Breast epithelium (tissue), 4 donors: ENCODE measurements around the gene RFC2. TPM values are rescaled to one million over a fixed set of nuclear protein-coding genes. Genes with fewer than 3 reads are reported as not detected.
"Not testable (repeated sequence)": the region's sequence is repeated elsewhere in the genome, so short reads cannot be mapped to it uniquely, and the experiment has no call there.

Experiments
- DNase-seq, 2 donors: peaks; one replicate each; pipeline ENCODE4 v3.0.0-alpha.2; 2019; ENCODE audit warnings: low spot score in 2 of 2
- H3K27ac ChIP-seq, 2 donors: fragments of 200-600 bp; sonication (generic) in 1 of 2; one replicate each; pipeline ENCODE4 v1.5.1; 2016 to 2019; ENCODE audit warnings: mild to moderate bottlenecking in 1 of 2
- H3K27me3 ChIP-seq, 2 donors: fragments of 200-600 bp; sonication (generic) in 1 of 2; one replicate each; pipeline versions ENCODE4 v1.5.1 to v1.6.0; 2017 to 2019; ENCODE audit warnings: control low read depth in 1 of 2, mild to moderate bottlenecking in 1 of 2
- H3K36me3 ChIP-seq: fragments of 200-600 bp; one replicate; pipeline ENCODE4 v1.5.1; 2019
- H3K4me1 ChIP-seq, 2 donors: fragments of 200-600 bp; sonication (generic); one replicate each; pipeline ENCODE4 v1.5.1; 2016 to 2019; ENCODE audit warnings: control low read depth in 1 of 2
- H3K4me3 ChIP-seq, 3 donors: fragments of 200-600 bp; sonication (generic); 1 replicate in 2 of 3; 2 replicates in 1 of 3; pipeline ENCODE4 v1.5.1; 2016 to 2019; ENCODE audit warnings: mild to moderate bottlenecking in 3 of 3, moderate library complexity in 2 of 3
- H3K9me3 ChIP-seq, 2 donors: fragments of 200-600 bp; sonication (generic) in 1 of 2; one replicate each; pipeline ENCODE4 v1.5.1; 2016 to 2019; ENCODE audit warnings: control low read depth in 1 of 2
- POLR2A ChIP-seq: fragments of 450-650 bp; IDR thresholded peaks from one replicate; pipeline ENCODE4 v1.6.1; 2016; ENCODE audit warnings: antibody characterized with exemption, mild to moderate bottlenecking, moderate library complexity
- POLR2AphosphoS5 ChIP-seq, 3 donors: sonication (generic); formaldehyde crosslinking; IDR thresholded peaks; one replicate each; pipeline ENCODE4 v1.6.1; 2017; ENCODE audit warnings: antibody characterized with exemption in 3 of 3
- intact Hi-C: fragments of 100-400 bp; cut with DNase I; formaldehyde crosslinking; loops from one replicate; pipeline ENCODE4 v1.15.1; 2023; ENCODE audit warnings: low total_unique reads
- total RNA-seq, 3 donors: library from RNA; depleted of rRNA; stranded (reverse); fragments of >200 nt; gene quantifications; one replicate each; pipeline ENCODE4 v1.1.0, GENCODE V29; 2016
- TF ChIP-seq, protein P1 (sequence below), 3 donors: fragments of 450-650 bp; IDR thresholded peaks; one replicate each; pipeline ENCODE4 v1.5.1; 2016 to 2017; ENCODE audit warnings: antibody characterized with exemption in 3 of 3, mild to moderate bottlenecking in 3 of 3, moderate library complexity in 3 of 3

Gene RFC2
- total RNA-seq, 3 donors from 2014 or later = 15.4 to 25.6 (median 17.1) TPM

DNA sequence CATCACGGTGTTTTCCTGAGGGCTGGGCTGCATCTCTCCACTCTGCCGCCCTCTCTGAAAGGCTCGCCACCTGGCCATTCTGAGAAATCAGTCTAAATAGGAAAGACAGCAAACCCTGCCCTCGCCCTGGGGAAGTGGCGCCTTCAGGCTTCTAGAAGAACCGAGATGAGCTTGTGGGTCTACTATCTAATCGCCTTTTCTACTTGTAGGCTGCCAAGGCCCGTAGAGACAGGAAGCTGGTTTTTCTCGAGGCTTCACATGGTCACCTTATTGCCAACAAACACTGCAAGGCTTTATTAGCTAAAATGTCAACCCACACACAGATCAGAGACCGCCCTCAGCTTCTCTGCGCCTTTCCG, 23.0 kb downstream of the RFC2 start:
- Histone ChIP-seq H3K27me3 (no peaks in the 10 kb centered on the region), H3K27ac (no peak overlapping the region), H3K36me3 (peaks cover 6% of the 10 kb centered on the region), H3K9me3 (no peaks in the 10 kb centered on the region), H3K4me1 (no peaks in the 10 kb centered on the region), H3K4me3 (no peak overlapping the region)
- TF ChIP-seq POLR2A = no peak
- no peak for TF ChIP-seq POLR2AphosphoS5 (IDR thresholded peaks at IDR 0.05)
- TF ChIP-seq, protein P1, sequence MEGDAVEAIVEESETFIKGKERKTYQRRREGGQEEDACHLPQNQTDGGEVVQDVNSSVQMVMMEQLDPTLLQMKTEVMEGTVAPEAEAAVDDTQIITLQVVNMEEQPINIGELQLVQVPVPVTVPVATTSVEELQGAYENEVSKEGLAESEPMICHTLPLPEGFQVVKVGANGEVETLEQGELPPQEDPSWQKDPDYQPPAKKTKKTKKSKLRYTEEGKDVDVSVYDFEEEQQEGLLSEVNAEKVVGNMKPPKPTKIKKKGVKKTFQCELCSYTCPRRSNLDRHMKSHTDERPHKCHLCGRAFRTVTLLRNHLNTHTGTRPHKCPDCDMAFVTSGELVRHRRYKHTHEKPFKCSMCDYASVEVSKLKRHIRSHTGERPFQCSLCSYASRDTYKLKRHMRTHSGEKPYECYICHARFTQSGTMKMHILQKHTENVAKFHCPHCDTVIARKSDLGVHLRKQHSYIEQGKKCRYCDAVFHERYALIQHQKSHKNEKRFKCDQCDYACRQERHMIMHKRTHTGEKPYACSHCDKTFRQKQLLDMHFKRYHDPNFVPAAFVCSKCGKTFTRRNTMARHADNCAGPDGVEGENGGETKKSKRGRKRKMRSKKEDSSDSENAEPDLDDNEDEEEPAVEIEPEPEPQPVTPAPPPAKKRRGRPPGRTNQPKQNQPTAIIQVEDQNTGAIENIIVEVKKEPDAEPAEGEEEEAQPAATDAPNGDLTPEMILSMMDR (IDR thresholded peaks at IDR 0.05) = no peak
- no peak for DNase-seq
- intact Hi-C loops = no loop called here

DNA sequence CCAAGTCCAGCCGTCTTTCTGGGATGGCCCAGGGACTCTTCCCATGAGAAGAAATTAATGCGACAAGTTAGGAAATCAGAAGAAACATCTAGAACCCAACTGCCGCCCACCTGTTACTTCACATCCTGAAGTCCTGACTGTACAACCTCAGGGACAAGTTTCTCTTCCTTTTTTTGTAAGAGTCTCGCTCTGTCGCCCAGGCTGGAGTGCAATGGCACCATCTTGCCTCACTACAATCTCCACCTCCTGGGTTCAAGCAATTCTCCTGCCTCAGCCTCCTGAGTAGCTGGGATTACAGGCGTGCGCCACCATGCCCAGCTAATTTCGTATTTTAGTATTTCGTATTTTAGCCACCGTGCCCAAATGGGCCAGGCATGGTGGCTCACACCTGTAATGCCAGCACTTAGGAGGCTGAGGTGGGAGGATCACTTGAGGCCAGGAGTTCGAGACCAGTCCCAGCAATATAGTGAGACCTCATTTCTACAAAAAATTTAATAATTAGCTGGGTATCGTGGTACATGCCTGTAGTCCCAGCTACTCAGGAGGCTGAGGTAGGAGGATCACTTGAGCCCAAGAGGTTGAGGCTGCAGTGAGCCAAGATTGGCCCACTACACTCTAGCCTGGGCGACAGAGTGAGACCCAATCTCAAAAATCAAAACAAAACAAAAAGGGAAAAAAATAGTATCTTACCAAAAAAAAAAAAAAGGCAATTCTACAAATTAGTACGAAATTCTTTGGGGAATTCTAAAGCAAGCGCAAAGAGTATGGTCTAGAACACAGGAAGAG, 23.6 kb downstream of the RFC2 start:
- DNase-seq = no peak
- Histone ChIP-seq H3K4me3 (no peak overlapping the region), H3K27me3 (no peaks in the 10 kb centered on the region), H3K27ac (no peak overlapping the region), H3K9me3 (no peaks in the 10 kb centered on the region), H3K36me3 (peaks cover 6% of the 10 kb centered on the region), H3K4me1 (no peaks in the 10 kb centered on the region)
- intact Hi-C loops = no loop called here
- TF ChIP-seq, protein P1 (IDR thresholded peaks at IDR 0.05) = no peak
- TF ChIP-seq POLR2A (no peak), POLR2AphosphoS5 (IDR thresholded peaks at IDR 0.05) (no peak)

DNA sequence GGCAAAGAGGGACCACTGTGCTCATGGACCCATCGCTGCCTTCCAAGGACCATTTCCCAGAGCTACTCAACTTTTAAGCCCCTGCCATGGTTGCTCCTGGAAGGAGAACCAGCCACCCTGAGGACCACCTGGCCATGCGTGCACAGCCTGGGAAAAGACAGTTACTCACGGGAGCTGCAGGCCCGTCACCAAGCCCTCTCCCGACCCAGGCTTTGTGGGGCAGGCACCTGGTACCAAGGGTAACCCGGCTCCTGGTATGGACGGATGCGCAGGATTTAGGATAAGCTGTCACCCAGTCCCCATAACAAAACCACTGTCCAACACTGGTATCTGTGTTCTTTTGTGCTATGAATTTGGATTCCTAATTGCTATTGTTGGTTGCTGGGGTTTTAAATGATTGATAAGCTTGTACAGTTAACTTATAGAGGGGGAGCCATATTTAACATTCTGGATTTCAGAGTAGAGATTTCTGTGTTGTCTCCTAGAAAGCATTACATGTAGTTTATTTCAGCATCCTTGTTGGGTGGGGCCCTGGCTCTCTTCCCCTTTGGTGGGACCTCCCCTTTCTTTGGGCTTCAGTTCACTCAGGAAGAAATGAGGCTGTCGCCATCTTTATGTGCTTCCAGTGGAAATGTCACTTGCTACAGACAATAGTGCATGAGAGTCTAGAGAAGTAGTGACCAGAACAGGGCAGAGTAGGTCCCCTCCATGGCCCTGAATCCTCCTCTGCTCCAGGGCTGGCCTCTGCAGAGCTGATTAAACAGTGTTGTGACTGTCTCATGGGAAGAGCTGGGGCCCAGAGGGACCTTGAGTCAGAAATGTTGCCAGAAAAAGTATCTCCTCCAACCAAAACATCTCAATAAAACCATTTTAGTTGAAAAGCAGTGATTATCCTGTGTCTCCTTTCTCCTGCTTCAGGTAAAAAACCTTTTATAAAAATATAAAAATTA, 25.0 kb downstream of the RFC2 start:
- Histone ChIP-seq H3K27me3 (no peaks in the 10 kb centered on the region), H3K9me3 (no peaks in the 10 kb centered on the region), H3K27ac (no peak overlapping the region), H3K4me1 (no peaks in the 10 kb centered on the region), H3K4me3 (no peak overlapping the region), H3K36me3 (peaks cover 6% of the 10 kb centered on the region)
- DNase-seq = no peak
- TF ChIP-seq, protein P1 (IDR thresholded peaks at IDR 0.05) = no peak
- no peak for TF ChIP-seq POLR2AphosphoS5 (IDR thresholded peaks at IDR 0.05)
- no peak for TF ChIP-seq POLR2A
- intact Hi-C loops = no loop called here

DNA sequence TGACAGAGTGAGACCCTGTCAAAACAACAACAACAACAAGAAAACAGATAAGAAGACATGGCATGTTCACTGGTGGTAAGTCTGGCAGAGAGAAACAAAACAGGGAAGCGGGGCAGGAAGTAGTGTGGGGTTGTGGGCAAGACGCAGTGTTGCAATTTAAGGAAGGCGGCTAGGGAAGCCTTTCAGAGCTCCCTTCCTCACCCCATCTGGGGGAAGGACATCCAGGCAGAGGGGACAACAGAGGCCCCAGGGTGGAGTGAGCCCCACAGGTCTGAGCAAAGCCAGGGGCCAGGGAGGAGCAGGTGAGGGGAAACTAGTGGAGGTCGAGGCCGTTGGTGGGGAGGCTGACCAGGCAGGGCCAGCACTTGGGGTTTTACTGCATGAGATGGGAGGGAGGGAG, 27.6 kb downstream of the RFC2 start:
- H3K27ac ChIP-seq = no peak overlapping the region
- peaks cover 6% of the 10 kb centered on the region for H3K36me3 ChIP-seq
- DNase-seq = no peak
- intact Hi-C loops = no loop called here
- no peaks in the 10 kb centered on the region for H3K4me1 ChIP-seq
- H3K27me3 ChIP-seq = no peaks in the 10 kb centered on the region
- TF ChIP-seq, protein P1 (IDR thresholded peaks at IDR 0.05) = no peak
- TF ChIP-seq POLR2AphosphoS5 (IDR thresholded peaks at IDR 0.05) (no peak), POLR2A (no peak)
- no peak overlapping the region for H3K4me3 ChIP-seq
- H3K9me3 ChIP-seq = no peaks in the 10 kb centered on the region

DNA sequence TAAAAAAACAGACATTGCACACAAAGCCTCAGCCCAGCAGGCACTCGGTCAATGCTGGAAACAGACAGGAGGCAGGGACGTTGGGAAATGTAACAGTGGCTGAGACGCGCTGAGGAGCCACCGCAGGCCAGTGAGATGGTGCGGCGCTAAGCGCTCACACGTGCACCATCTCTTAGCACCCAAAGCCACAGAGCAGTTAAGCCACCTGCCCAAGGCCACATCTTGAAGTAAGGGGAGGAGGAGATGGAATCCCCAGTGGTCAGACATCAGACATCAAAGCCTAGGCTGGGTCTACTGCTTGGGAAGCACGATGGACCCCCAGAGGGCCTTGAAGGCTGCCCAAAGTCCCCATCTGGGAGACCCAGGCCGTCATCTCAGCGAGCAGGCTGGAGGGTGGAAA, 28.8 kb downstream of the RFC2 start:
- intact Hi-C loops = no loop called here
- Histone ChIP-seq H3K36me3 (peaks cover 3% of the 10 kb centered on the region), H3K9me3 (no peaks in the 10 kb centered on the region), H3K4me1 (no peaks in the 10 kb centered on the region), H3K27ac (no peak overlapping the region), H3K27me3 (no peaks in the 10 kb centered on the region), H3K4me3 (no peak overlapping the region)
- TF ChIP-seq POLR2AphosphoS5 (IDR thresholded peaks at IDR 0.05) (no peak), POLR2A (no peak)
- TF ChIP-seq, protein P1 (IDR thresholded peaks at IDR 0.05) = no peak
- no peak for DNase-seq

DNA sequence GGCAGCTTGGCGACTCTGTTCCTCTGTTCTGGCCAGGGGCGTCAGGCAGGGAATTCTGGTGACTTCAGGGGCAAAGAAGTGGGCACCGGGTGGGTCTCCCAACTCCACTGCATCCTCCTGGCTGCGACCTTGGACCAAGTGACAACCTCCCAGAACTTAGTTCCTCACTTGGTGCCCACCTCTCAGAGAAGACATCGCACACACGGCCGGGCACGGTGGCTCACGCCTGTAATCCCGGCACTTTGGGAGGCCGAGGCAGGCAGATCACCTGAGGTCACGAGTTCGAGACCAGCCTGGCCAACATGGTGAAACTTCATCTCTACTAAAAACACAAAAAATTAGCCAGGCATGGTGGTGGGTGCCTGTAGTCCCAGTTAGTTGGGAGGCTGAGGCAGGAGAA, 29.3 kb downstream of the RFC2 start:
- intact Hi-C loops, H3K27ac ChIP-seq, H3K27me3 ChIP-seq, DNase-seq, H3K9me3 ChIP-seq, H3K4me1 ChIP-seq, H3K4me3 ChIP-seq, H3K36me3 ChIP-seq: not testable (repeated sequence)
